MM.1S (cell line): ENCODE data around the gene PRCD.
"Not testable (repeated sequence)": the region's sequence is repeated elsewhere in the genome, so short reads cannot be mapped to it uniquely, and the experiment has no call there.

ENCODE experiments used
- DNase-seq: peaks from one replicate; pipeline ENCODE4 v3.0.0-alpha.2; 2015
- H2AFZ ChIP-seq: fragments of 300-600 bp; sonication (generic); 2 replicates; pipeline ENCODE4 v1.6.0; 2016; ENCODE audit warnings: antibody characterized with exemption, low read length
- H3F3A ChIP-seq: fragments of 300-600 bp; sonication (generic); 2 replicates; pipeline ENCODE4 v1.6.1; 2016; ENCODE audit warnings: mild to moderate bottlenecking, antibody characterized with exemption, low read length, moderate library complexity, mixed read lengths; ENCODE audit not compliant: insufficient read depth
- H3K27ac ChIP-seq: fragments of 300-600 bp; sonication (generic); 2 replicates; pipeline ENCODE4 v1.5.1; 2016; ENCODE audit warnings: mild to moderate bottlenecking, low read length
- H3K27me3 ChIP-seq: fragments of 300-600 bp; sonication (generic); replicated peaks from 2 replicates; pipeline ENCODE4 v1.6.0; 2016; ENCODE audit warnings: low read length; ENCODE audit not compliant: insufficient read depth
- H3K36me3 ChIP-seq: fragments of 300-600 bp; sonication (generic); replicated peaks from 2 replicates; pipeline ENCODE4 v1.6.1; 2016; ENCODE audit warnings: mild to moderate bottlenecking, low read length, mixed read lengths; ENCODE audit not compliant: insufficient read depth
- H3K4me1 ChIP-seq: fragments of 300-600 bp; sonication (generic); 2 replicates; pipeline ENCODE4 v1.6.1; 2016; ENCODE audit warnings: low read length, mixed read lengths
- H3K4me2 ChIP-seq: fragments of 300-600 bp; sonication (generic); 2 replicates; pipeline ENCODE4 v1.6.0; 2016; ENCODE audit warnings: low read depth, low read length
- H3K4me3 ChIP-seq: fragments of 300-600 bp; sonication (generic); 2 replicates; pipeline ENCODE4 v1.5.1; 2016; ENCODE audit warnings: low read length, mixed read lengths
- H3K79me2 ChIP-seq: fragments of 300-600 bp; sonication (generic); 2 replicates; pipeline ENCODE4 v1.6.1; 2016; ENCODE audit warnings: mixed run types, low read length, mixed read lengths
- H3K9ac ChIP-seq: fragments of 300-600 bp; sonication (generic); 2 replicates; pipeline ENCODE4 v1.6.1; 2016; ENCODE audit warnings: low read length, mixed read lengths
- H3K9me2 ChIP-seq: fragments of 300-600 bp; sonication (generic); replicated peaks from 2 replicates; pipeline ENCODE4 v1.6.1; 2016; ENCODE audit warnings: mild to moderate bottlenecking, low read length, mixed read lengths; ENCODE audit not compliant: insufficient read depth
- H3K9me3 ChIP-seq: fragments of 300-600 bp; sonication (generic); replicated peaks from 2 replicates; pipeline ENCODE4 v1.6.1; 2016; ENCODE audit warnings: mild to moderate bottlenecking, low read length, mixed read lengths; ENCODE audit not compliant: insufficient read depth
- H4K20me1 ChIP-seq: fragments of 300-600 bp; sonication (generic); 2 replicates; pipeline ENCODE4 v1.6.1; 2016; ENCODE audit warnings: mild to moderate bottlenecking, low read length, moderate library complexity, mixed read lengths; ENCODE audit not compliant: insufficient read depth
- CTCF ChIP-seq: fragments of 300-600 bp; sonication (generic); IDR thresholded peaks from 2 replicates; pipeline ENCODE4 v1.5.1; 2016; ENCODE audit warnings: antibody characterized with exemption, low read length, mixed read lengths
- EZH2 ChIP-seq: fragments of 300-600 bp; sonication (generic); optimal IDR thresholded peaks from 2 replicates; pipeline ENCODE3; 2017; ENCODE audit warnings: low read depth, mild to moderate bottlenecking, antibody characterized with exemption, low read length, mixed read lengths
- EZH2phosphoT487 ChIP-seq: fragments of 300-600 bp; sonication (generic); IDR thresholded peaks from 2 replicates; pipeline ENCODE4 v1.6.1; 2018; ENCODE audit warnings: antibody characterized with exemption, low read length

PRCD gene

DNA sequence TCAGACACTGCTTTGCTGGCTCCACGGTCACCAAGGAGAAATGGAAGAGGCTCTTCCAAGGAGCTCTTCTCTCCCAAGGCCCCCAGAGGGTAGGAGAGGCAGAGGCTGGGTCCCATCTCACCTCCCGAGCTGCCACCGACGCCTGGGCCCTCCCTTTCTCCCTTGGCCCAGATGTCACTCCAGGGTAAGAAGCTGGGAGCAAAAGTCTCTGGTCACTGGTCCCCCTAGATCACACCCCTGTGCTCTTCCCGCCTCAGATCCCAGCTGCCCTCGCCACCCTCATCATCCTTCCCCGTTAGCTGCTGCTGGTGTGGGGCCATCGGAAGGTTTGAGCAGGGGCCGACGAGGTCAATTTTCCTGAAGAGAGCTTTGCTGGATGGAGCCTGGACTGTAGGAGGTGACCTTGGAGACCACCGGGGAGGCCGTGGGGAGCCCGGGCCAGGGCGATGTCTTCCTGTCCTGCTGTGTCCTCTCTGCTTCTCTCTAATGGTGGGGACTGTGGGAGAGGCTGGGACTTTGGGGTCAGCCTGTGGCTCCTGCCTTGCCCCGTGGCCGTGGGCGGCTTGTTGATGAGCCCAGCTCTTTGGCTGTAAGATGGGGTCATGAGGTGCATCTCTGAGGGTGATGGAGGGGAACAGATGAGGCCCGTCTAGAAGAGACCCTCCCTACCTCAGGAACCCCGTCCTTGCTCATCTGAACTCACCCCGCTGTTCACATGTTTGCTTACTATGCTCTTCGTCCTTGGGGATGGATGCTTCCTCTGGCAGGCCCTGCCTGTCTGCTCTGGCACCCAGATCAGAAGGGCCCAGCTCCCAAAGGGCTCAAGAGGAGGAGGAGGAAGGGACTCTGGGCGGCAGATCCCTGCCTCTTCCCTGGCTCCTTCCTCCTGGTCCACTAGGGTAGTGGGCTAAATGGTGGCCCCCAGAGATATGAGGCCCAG, 27.2 kb upstream of the PRCD start:
- H3K27me3 ChIP-seq, result no peaks in the 10 kb centered on the region
- H3K9me2 ChIP-seq, result no peaks in the 10 kb centered on the region
- H3K27ac ChIP-seq, result no peak overlapping the region
- H3K4me2 ChIP-seq, result no peak overlapping the region
- no peak overlapping the region for H3K4me3 ChIP-seq
- TF ChIP-seq CTCF, result no peak
- TF ChIP-seq EZH2phosphoT487, result no peak
- no peak for TF ChIP-seq EZH2
- no peaks in the 10 kb centered on the region for H3K9me3 ChIP-seq
- H3K4me1 ChIP-seq, result peaks cover 5% of the 10 kb centered on the region
- H2AFZ ChIP-seq, result no peak overlapping the region
- H4K20me1 ChIP-seq, result no peaks in the 10 kb centered on the region
- no peaks in the 10 kb centered on the region for H3K79me2 ChIP-seq
- no peak for DNase-seq
- no peaks in the 10 kb centered on the region; the same call in 1 of the 2 replicates for H3F3A ChIP-seq
- H3K9ac ChIP-seq, result no peak overlapping the region
- H3K36me3 ChIP-seq, result no peaks in the 10 kb centered on the region

DNA sequence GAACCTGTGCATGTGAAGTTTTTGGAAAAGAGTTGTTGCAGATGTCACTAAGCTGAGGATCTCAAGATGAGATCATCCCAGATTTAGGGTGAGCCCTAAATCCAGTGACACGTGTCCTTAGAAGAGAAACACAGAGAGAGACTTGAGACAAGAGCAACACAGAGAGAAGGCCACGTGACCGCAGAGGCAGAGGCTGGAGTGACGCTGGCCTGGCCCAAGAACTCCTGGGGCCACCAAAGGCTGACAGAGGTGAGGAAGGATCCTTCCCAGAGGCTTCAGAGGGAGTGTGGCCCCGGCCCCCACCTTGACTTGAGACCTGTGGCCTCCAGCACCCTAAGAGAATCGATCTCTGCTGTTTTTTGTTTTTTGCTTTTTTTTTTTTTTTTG, 26.5 kb upstream of the PRCD start:
- Histone ChIP-seq H3F3A (no peaks in the 10 kb centered on the region; the same call in 1 of the 2 replicates), H3K4me3 (no peak overlapping the region), H3K27ac (no peak overlapping the region), H3K9ac (no peak overlapping the region), H3K36me3 (no peaks in the 10 kb centered on the region), H4K20me1 (no peaks in the 10 kb centered on the region), H3K27me3 (0 out of 2 replicates have a peak, but pooled peaks cover 2% of the 10 kb centered on the region), H3K9me2 (no peaks in the 10 kb centered on the region), H3K79me2 (no peaks in the 10 kb centered on the region), H3K4me1 (peaks cover 5% of the 10 kb centered on the region), H3K4me2 (no peak overlapping the region), H3K9me3 (no peaks in the 10 kb centered on the region), H2AFZ (no peak overlapping the region)
- no peak for DNase-seq
- no peak for TF ChIP-seq EZH2phosphoT487
- TF ChIP-seq EZH2, result no peak
- no peak for TF ChIP-seq CTCF

DNA sequence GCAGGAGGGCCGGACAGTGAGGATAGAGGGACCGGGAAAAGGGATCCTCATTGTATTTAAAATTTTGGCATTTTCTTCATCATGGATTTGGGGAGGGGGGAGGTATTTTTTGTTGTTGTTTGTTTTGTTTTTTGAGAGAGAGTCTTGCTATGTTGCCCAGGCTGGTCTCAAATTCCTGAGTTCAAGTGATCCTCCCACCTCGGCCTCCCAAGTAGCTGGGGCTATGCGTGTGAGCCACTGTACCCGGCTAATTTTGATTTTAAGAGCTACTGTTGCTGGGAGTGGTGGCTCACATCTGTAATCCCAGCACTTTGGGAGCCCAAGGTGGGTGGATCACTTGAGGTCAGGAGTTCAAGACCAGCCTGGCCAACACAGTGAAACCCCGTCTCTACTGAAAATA, 25.5 kb upstream of the PRCD start:
- not testable (repeated sequence) for H3F3A ChIP-seq, DNase-seq, H3K27ac ChIP-seq, H3K4me1 ChIP-seq, H3K27me3 ChIP-seq, H3K9me2 ChIP-seq, H3K79me2 ChIP-seq, H3K4me2 ChIP-seq, H3K9ac ChIP-seq, H3K36me3 ChIP-seq, H3K4me3 ChIP-seq, H2AFZ ChIP-seq, H4K20me1 ChIP-seq, H3K9me3 ChIP-seq
